ENCODE measurements around the gene ZNF260. TPM values are rescaled to one million over a fixed set of nuclear protein-coding genes. Genes with fewer than 3 reads are reported as not detected.

The ZNF260 gene
- total and polyA plus RNA-seq, 2 of the 13 experiments (the other 11 are each of a cell fraction or from before 2014, with no cell fraction given): 2.8 to 10.5 TPM

DNA sequence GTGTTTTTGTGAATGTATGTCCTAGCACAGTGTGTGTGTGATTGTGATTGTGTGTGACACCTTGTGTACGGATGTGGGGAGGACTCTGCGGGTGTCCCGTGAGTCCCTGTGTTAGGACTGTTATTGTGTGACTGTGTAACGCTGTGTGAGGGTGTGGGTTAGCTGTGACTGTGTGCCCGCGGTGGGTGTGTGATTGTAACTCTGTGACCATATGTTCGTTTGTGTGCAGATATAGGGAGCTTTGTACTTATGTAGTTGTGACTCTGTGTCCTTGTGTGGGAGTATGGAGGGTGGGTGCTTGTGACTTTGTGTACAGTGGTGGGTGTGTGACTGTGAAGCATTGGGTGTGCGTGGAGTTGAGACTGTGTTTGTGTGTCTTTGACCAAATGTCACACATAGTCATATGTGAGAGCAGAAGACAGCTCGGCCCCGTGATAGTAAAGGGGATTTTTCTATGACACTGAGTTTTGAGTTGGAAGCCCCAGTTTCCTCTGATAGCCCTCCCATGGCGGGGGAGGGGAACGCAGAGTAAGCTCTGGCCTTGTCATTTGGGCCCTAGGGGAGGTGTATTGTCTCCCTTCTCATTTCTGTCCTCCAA, 949 bp upstream of the ZNF260 start (continued):
- TF ChIP-seq, protein P1, sequence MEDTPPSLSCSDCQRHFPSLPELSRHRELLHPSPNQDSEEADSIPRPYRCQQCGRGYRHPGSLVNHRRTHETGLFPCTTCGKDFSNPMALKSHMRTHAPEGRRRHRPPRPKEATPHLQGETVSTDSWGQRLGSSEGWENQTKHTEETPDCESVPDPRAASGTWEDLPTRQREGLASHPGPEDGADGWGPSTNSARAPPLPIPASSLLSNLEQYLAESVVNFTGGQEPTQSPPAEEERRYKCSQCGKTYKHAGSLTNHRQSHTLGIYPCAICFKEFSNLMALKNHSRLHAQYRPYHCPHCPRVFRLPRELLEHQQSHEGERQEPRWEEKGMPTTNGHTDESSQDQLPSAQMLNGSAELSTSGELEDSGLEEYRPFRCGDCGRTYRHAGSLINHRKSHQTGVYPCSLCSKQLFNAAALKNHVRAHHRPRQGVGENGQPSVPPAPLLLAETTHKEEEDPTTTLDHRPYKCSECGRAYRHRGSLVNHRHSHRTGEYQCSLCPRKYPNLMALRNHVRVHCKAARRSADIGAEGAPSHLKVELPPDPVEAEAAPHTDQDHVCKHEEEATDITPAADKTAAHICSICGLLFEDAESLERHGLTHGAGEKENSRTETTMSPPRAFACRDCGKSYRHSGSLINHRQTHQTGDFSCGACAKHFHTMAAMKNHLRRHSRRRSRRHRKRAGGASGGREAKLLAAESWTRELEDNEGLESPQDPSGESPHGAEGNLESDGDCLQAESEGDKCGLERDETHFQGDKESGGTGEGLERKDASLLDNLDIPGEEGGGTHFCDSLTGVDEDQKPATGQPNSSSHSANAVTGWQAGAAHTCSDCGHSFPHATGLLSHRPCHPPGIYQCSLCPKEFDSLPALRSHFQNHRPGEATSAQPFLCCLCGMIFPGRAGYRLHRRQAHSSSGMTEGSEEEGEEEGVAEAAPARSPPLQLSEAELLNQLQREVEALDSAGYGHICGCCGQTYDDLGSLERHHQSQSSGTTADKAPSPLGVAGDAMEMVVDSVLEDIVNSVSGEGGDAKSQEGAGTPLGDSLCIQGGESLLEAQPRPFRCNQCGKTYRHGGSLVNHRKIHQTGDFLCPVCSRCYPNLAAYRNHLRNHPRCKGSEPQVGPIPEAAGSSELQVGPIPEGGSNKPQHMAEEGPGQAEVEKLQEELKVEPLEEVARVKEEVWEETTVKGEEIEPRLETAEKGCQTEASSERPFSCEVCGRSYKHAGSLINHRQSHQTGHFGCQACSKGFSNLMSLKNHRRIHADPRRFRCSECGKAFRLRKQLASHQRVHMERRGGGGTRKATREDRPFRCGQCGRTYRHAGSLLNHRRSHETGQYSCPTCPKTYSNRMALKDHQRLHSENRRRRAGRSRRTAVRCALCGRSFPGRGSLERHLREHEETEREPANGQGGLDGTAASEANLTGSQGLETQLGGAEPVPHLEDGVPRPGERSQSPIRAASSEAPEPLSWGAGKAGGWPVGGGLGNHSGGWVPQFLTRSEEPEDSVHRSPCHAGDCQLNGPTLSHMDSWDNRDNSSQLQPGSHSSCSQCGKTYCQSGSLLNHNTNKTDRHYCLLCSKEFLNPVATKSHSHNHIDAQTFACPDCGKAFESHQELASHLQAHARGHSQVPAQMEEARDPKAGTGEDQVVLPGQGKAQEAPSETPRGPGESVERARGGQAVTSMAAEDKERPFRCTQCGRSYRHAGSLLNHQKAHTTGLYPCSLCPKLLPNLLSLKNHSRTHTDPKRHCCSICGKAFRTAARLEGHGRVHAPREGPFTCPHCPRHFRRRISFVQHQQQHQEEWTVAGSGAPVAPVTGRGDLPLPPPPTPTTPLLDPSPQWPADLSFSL (CRISPR knock-in tag; IDR thresholded peaks at IDR 0.05): peak; percentile 99
- TF ChIP-seq ZNF619 (CRISPR knock-in tag; IDR thresholded peaks at IDR 0.05) (0 out of 2 replicates have a peak, but pooled peaks have one; percentile 48), ZNF550 (CRISPR knock-in tag; IDR thresholded peaks at IDR 0.05; ENCODE audit: borderline replicate concordance) (0 out of 2 replicates have a peak, but pooled peaks have one; percentile 19), ARID4A (CRISPR knock-in tag; IDR thresholded peaks at IDR 0.05; ENCODE audit: borderline replicate concordance) (peak; percentile 56), RFX3 (CRISPR knock-in tag; IDR thresholded peaks at IDR 0.05) (no peak), ZNF263 (CRISPR knock-in tag; IDR thresholded peaks at IDR 0.05) (peak; percentile 96), NCOA5 (CRISPR knock-in tag; IDR thresholded peaks at IDR 0.05) (0 out of 2 replicates have a peak, but pooled peaks have one; percentile 75), MAZ (IDR thresholded peaks at IDR 0.05; ENCODE audit: borderline replicate concordance, low read depth, low read length) (no peak), MAZ (CRISPR knock-in tag; IDR thresholded peaks at IDR 0.05; ENCODE audit: low read depth) (0 out of 2 replicates have a peak, but pooled peaks have one; percentile 7)
- TF ChIP-seq, protein P2, sequence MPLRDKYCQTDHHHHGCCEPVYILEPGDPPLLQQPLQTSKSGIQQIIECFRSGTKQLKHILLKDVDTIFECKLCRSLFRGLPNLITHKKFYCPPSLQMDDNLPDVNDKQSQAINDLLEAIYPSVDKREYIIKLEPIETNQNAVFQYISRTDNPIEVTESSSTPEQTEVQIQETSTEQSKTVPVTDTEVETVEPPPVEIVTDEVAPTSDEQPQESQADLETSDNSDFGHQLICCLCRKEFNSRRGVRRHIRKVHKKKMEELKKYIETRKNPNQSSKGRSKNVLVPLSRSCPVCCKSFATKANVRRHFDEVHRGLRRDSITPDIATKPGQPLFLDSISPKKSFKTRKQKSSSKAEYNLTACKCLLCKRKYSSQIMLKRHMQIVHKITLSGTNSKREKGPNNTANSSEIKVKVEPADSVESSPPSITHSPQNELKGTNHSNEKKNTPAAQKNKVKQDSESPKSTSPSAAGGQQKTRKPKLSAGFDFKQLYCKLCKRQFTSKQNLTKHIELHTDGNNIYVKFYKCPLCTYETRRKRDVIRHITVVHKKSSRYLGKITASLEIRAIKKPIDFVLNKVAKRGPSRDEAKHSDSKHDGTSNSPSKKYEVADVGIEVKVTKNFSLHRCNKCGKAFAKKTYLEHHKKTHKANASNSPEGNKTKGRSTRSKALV (CRISPR knock-in tag; IDR thresholded peaks at IDR 0.05): 0 out of 2 replicates have a peak, but pooled peaks have one; percentile 3

All from HepG2 (cell line).